RPMI7951 (cell line): ENCODE measurements around the gene MSH3. TPM values are rescaled to one million over a fixed set of nuclear protein-coding genes. Genes with fewer than 3 reads are reported as not detected.

Experiments used
- DNase-seq: peaks from one replicate; pipeline ENCODE4 v3.0.0-alpha.2; 2012; ENCODE audit warnings: low read depth
- total RNA-seq: library from RNA; depleted of rRNA; stranded (reverse); fragments of >200 nt; shearing (Covaris generic); gene quantifications from 2 replicates; pipeline ENCODE4 v1.2.3, GENCODE V29; 2014; rRNA removed

The MSH3 gene
- 6.6 and 10.1 TPM in 2 replicates for total RNA-seq

GRCh38 chr5:80654391-80655230 lies at the start of gene MSH3, which contains the start of gene DHFR:
MSH3 (plus strand) TSS chr5:80654652; CDS start chr5:80654728, 76 bp downstream.
DHFR (minus strand) TSS chr5:80654983; CDS start chr5:80654489, 494 bp downstream.
- DNase-seq: peak; percentile 89

GRCh38 chr5:80607343-80607742 lies 47.1 kb upstream of the MSH3 start:
- DNase-seq: no peak

- DNase-seq: no peak
These were observed 46.6 kb upstream of the MSH3 start for GRCh38 chr5:80607832-80608231.

GRCh38 chr5:80608731-80609130 lies 45.7 kb upstream of the MSH3 start:
- no peak for DNase-seq

GRCh38 chr5:80609692-80610091 lies 44.8 kb upstream of the MSH3 start:
- no peak for DNase-seq

GRCh38 chr5:80615266-80615914 lies 39.1 kb upstream of the MSH3 start:
- peak; percentile 5 for DNase-seq

GRCh38 chr5:80618438-80618837 lies 36.0 kb upstream of the MSH3 start:
- DNase-seq: no peak

- DNase-seq: no peak
These were observed 35.4 kb upstream of the MSH3 start for GRCh38 chr5:80619086-80619485.

GRCh38 chr5:80620211-80620610 lies 34.2 kb upstream of the MSH3 start:
- peak; percentile 30 for DNase-seq

- no peak for DNase-seq
These were observed 31.7 kb upstream of the MSH3 start for GRCh38 chr5:80622756-80623155.

GRCh38 chr5:80623999-80624398 lies 30.5 kb upstream of the MSH3 start:
- DNase-seq: no peak

- DNase-seq: no peak
These were observed 29.2 kb upstream of the MSH3 start for GRCh38 chr5:80625230-80625629.

- no peak for DNase-seq
These were observed 25.2 kb upstream of the MSH3 start for GRCh38 chr5:80629281-80629680.

GRCh38 chr5:80631278-80632259 lies 22.9 kb upstream of the MSH3 start:
- DNase-seq: no peak

GRCh38 chr5:80632700-80633099 lies 21.8 kb upstream of the MSH3 start:
- DNase-seq: no peak

GRCh38 chr5:80634193-80634592 lies 20.3 kb upstream of the MSH3 start:
- DNase-seq: no peak

GRCh38 chr5:80641353-80641752 lies 13.1 kb upstream of the MSH3 start:
- DNase-seq: no peak

GRCh38 chr5:80644900-80645299 lies 9.6 kb upstream of the MSH3 start:
- no peak for DNase-seq

- no peak for DNase-seq
These were observed 7.5 kb upstream of the MSH3 start for GRCh38 chr5:80646926-80647325.

- DNase-seq: no peak
These were observed 950 bp upstream of the MSH3 start for GRCh38 chr5:80653502-80653901.

GRCh38 chr5:80654054-80654390 lies 430 bp upstream of the MSH3 start:
- peak; percentile 10 for DNase-seq

- DNase-seq: no peak
These were observed 851 bp downstream of the MSH3 start for GRCh38 chr5:80655231-80655774.
